OCI-LY1 (cell line): Measurements from ENCODE around the gene EDN2.

ENCODE experiments used
- H2AFZ ChIP-seq: fragments of 200-600 bp; sonication (generic), shearing (Covaris generic); 2 replicates; pipeline ENCODE4 v1.6.0; 2014; ENCODE audit warnings: antibody characterized with exemption, mild to moderate bottlenecking, low read length
- H3F3A ChIP-seq: fragments of 200-600 bp; sonication (generic), shearing (Covaris generic); 2 replicates; pipeline ENCODE4 v1.6.0; 2014; ENCODE audit warnings: mild to moderate bottlenecking, antibody characterized with exemption, low read length, moderate library complexity; ENCODE audit not compliant: insufficient read depth
- H3K27ac ChIP-seq: fragments of 200-600 bp; sonication (generic); 2 replicates; pipeline ENCODE4 v1.5.1; 2014; ENCODE audit warnings: low read length, mixed run types, mild to moderate bottlenecking, low read depth; ENCODE audit not compliant: poor library complexity, severe bottlenecking
- H3K27me3 ChIP-seq: fragments of 200-600 bp; sonication (generic); 2 replicates; pipeline ENCODE4 v1.6.0; 2014; ENCODE audit warnings: antibody characterized with exemption, mild to moderate bottlenecking, low read length, moderate library complexity; ENCODE audit not compliant: insufficient read depth
- H3K36me3 ChIP-seq: fragments of 200-600 bp; sonication (generic); 2 replicates; pipeline ENCODE4 v1.6.1; 2014; ENCODE audit warnings: mild to moderate bottlenecking, antibody characterized with exemption, low read length, moderate library complexity, mixed read lengths; ENCODE audit not compliant: insufficient read depth
- H3K4me1 ChIP-seq: fragments of 200-600 bp; sonication (generic); 2 replicates; pipeline ENCODE4 v1.5.1; 2014; ENCODE audit warnings: mild to moderate bottlenecking, low read length, moderate library complexity; ENCODE audit not compliant: insufficient read depth, severe bottlenecking
- H3K4me2 ChIP-seq: fragments of 200-600 bp; sonication (generic), shearing (Covaris generic); 2 replicates; pipeline ENCODE4 v1.6.1; 2014; ENCODE audit warnings: low read length
- H3K4me3 ChIP-seq: fragments of 200-600 bp; sonication (generic); 2 replicates; pipeline ENCODE4 v1.5.1; 2014; ENCODE audit warnings: low read length, low read depth, mild to moderate bottlenecking, mixed read lengths; ENCODE audit not compliant: poor library complexity, severe bottlenecking
- H3K79me2 ChIP-seq: fragments of 200-600 bp; shearing (Covaris generic); 2 replicates; pipeline ENCODE4 v1.6.1; 2016; ENCODE audit warnings: mixed run types, low read length, mixed read lengths; ENCODE audit not compliant: insufficient read depth
- H3K9ac ChIP-seq: fragments of 200-600 bp; sonication (generic), shearing (Covaris generic); 2 replicates; pipeline ENCODE4 v1.6.1; 2014; ENCODE audit warnings: mild to moderate bottlenecking, low read length, mixed read lengths
- H3K9me2 ChIP-seq: fragments of 200-600 bp; sonication (generic), shearing (Covaris generic); 2 replicates; pipeline ENCODE4 v1.6.1; 2014; ENCODE audit warnings: low read depth, mild to moderate bottlenecking, low read length, mixed read lengths
- H3K9me3 ChIP-seq: fragments of 200-600 bp; shearing (Covaris generic); 2 replicates; pipeline ENCODE4 v1.6.1; 2014; ENCODE audit warnings: low read length, mixed read lengths
- H4K20me1 ChIP-seq: fragments of 200-600 bp; sonication (generic), shearing (Covaris generic); 2 replicates; pipeline ENCODE4 v1.6.0; 2016; ENCODE audit warnings: mild to moderate bottlenecking, low read length; ENCODE audit not compliant: insufficient read depth
- CTCF ChIP-seq: fragments of 200-600 bp; sonication (generic), shearing (Covaris generic); IDR thresholded peaks from 2 replicates; pipeline ENCODE4 v1.5.1; 2017; ENCODE audit warnings: mild to moderate bottlenecking, antibody characterized with exemption, low read length, moderate library complexity, mixed read lengths
- EZH2 ChIP-seq: fragments of 200-600 bp; sonication (generic), shearing (Covaris generic); IDR thresholded peaks from 2 replicates; pipeline ENCODE4 v1.8.0; 2017; ENCODE audit warnings: borderline replicate concordance, mixed run types, mild to moderate bottlenecking, antibody characterized with exemption, low read length, moderate library complexity, mixed read lengths

EDN2 gene

GRCh38 chr1:41473738-41474362 is 10.6 kb downstream of the EDN2 start:
- TF ChIP-seq EZH2: no peak
- no peak for TF ChIP-seq CTCF
- no peaks in the 10 kb centered on the region for H3K9me3 ChIP-seq
- no peak overlapping the region for H3K9ac ChIP-seq
- H3K79me2 ChIP-seq: no peaks in the 10 kb centered on the region
- H3K27ac ChIP-seq: no peak overlapping the region
- no peak overlapping the region for H3K4me2 ChIP-seq
- no peaks in the 10 kb centered on the region; the same call in 1 of the 2 replicates for H3K27me3 ChIP-seq
- H4K20me1 ChIP-seq: no peaks in the 10 kb centered on the region
- H3K36me3 ChIP-seq: no peaks in the 10 kb centered on the region
- H3F3A ChIP-seq: no peaks in the 10 kb centered on the region
- H3K4me1 ChIP-seq: no peaks in the 10 kb centered on the region
- H2AFZ ChIP-seq: no peak overlapping the region
- no peak overlapping the region for H3K4me3 ChIP-seq
- no peaks in the 10 kb centered on the region for H3K9me2 ChIP-seq

GRCh38 chr1:41471658-41472057 is 12.8 kb downstream of the EDN2 start:
- Histone ChIP-seq H3K27ac (no peak overlapping the region), H3K9ac (no peak overlapping the region), H3K4me2 (no peak overlapping the region), H3K36me3 (no peaks in the 10 kb centered on the region), H3K79me2 (no peaks in the 10 kb centered on the region), H2AFZ (no peak overlapping the region), H3K9me2 (no peaks in the 10 kb centered on the region), H4K20me1 (no peaks in the 10 kb centered on the region), H3K27me3 (no peaks in the 10 kb centered on the region; the same call in 1 of the 2 replicates), H3K4me1 (no peaks in the 10 kb centered on the region), H3K9me3 (no peaks in the 10 kb centered on the region), H3F3A (no peaks in the 10 kb centered on the region), H3K4me3 (no peak overlapping the region)
- no peak for TF ChIP-seq CTCF
- no peak for TF ChIP-seq EZH2

GRCh38 chr1:41469706-41470105 is 14.8 kb downstream of the EDN2 start:
- Histone ChIP-seq H4K20me1 (no peaks in the 10 kb centered on the region), H3K9me2 (no peaks in the 10 kb centered on the region), H3K4me1 (no peaks in the 10 kb centered on the region), H3K36me3 (no peaks in the 10 kb centered on the region), H3K4me3 (no peak overlapping the region), H3K79me2 (no peaks in the 10 kb centered on the region), H3F3A (no peaks in the 10 kb centered on the region), H3K27ac (no peak overlapping the region), H3K27me3 (no peaks in the 10 kb centered on the region), H3K9me3 (no peaks in the 10 kb centered on the region), H3K9ac (no peak overlapping the region), H2AFZ (no peak overlapping the region), H3K4me2 (no peak overlapping the region)
- no peak for TF ChIP-seq EZH2
- TF ChIP-seq CTCF: no peak
